ENCODE measurements around the gene DGKB. TPM values are rescaled to one million over a fixed set of nuclear protein-coding genes. Genes with fewer than 3 reads are reported as not detected.

Gene DGKB
- total RNA-seq, 1 experiment from 2014 or later: 0.02 TPM

DNA sequence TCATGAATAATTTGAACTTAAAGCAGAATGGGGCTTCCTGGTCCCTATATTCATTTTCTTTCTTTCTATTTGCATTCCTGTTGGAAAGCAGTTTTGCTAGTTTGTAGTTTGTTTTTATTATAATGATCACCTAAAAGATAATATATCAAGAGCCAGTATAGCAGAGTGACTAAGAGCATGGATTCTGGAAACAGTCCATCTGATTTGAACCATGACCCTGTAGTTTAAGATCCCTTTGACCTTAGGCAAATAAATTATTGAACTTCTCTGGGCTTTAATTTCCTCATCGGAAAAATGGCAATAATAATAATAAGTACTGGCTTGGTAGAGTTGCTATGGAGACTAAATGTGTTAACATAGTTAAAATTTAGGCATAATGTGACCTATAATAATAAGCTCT, 76.1 kb downstream of the DGKB start:
- no peak for DNase-seq (ENCODE audit: extremely low read depth, low read depth)

DNA sequence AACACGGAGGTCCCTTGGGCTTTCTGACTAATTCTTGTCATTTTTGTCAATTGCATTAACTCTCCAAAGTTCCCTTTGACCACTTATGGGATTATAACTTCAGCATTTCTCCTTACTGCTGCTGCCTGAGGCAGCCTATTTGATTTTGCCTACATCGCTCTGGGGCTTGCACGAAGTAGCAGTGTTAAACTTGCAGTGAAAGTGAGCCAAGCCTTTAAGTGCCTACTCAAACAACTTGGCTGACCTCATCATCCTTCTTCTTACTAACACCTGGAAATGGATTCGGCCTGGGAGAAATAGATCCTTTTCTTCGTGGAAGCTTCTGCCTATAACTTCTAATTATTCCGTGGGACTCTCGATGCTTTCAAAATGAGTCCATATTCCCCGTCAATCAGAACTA, 76.6 kb downstream of the DGKB start:
- no peak for DNase-seq (ENCODE audit: extremely low read depth, low read depth)

DNA sequence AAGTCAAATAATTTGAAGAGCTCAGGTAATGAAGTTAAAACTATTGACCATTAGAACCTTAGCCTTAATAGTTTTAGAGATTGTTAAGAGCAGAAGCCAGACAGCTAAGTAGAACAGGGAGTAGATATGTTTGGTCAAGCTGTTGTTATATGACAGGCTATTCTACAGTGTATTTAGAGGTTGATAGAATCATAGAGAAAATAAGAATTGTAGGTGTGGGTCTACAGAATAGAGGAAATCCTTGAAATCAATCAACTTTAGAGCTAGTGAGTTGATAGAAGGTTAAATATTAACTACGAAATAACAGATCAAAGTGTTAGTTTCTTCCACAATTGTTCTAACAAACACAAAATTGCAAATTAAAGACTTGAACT, 80.1 kb downstream of the DGKB start:
- DNase-seq (ENCODE audit: extremely low read depth, low read depth): no peak

DNA sequence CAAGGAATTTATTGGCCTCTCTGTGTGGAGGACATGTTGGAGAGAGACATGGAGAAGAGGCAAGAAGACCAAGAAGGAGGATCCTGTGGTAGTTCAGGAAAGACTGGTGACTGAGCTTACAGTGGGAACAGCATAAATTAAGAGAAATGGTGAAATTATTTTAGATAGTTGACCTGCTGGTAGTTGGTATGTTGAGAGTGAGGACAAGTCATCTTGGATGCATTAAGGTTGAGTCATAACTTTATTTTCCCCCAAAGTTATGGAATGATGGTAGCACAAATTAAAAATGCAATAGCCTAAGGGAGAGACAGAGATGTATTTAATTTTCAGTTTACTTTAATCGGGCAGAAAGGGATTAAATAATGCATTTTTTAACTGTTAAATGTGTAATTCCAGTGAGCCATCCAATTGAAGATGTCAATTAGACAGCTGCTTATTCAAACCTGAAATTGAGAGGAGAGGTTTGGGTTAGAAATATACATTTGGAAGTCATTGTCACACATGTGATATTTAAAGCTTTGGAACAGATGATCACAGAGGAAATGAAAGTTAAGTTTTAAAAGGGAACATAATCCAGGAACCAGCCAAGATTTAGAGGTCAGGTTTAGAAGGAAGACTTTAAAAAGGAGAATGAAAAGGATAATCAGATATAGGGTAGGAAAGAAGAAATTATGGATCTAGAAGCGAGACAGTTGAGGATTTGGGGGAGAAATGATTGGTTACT, 80.6 kb downstream of the DGKB start:
- no peak for DNase-seq (ENCODE audit: extremely low read depth, low read depth)

DNA sequence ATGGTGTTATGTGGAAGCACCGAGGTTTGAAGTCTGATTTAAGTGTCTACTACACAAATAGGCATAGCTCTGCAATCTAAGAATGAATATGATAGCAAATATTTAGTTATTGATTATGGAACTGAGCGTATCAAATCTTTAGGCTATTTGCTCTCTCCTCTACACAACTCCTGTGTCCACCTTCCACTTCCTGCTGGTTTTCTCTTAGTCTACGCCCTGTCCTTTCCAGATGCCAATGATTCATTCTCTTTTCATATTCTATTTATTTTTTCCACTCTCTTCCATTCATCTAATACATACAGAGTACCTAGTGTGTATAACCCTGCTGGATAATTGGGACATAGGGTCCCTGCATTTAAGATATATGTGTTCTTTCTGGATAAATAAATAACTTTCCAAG, 83.7 kb downstream of the DGKB start:
- DNase-seq (ENCODE audit: extremely low read depth, low read depth): no peak

DNA sequence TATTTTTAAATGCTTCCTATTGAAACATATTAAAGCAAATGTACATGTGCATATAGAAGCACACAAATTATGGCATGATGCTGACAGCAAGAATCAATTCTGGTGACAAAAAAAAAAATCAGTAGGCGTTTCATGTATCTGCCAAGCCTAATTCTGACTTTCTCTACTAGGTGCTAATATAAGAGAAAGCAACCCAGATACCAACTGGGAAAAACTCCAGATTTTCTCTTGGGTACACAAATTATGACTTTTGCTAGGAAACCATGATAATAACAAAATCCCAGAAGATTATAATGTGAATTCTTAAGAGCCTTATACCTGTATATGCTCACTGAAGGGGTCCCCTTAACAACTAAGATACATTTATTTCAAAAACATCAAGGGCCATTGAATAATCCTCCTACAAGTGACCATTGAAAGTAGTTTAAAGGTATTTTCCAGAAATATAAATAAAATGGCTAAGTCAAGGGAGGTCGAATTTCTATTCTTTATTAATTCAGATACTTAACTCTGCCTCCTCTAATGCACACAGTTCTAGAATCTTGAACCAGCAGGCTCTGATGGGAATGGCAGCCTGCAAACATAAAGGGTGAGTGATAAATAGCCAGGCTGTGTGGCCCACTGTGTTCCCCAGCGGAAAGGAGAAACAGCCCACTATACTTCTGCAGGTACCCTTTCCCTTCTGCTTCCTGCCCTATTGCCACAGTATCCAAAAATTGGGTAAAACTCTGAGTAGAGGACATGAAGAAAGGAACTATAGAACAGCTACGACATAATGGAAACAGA, 84.5 kb downstream of the DGKB start:
- DNase-seq (ENCODE audit: extremely low read depth, low read depth): no peak

DNA sequence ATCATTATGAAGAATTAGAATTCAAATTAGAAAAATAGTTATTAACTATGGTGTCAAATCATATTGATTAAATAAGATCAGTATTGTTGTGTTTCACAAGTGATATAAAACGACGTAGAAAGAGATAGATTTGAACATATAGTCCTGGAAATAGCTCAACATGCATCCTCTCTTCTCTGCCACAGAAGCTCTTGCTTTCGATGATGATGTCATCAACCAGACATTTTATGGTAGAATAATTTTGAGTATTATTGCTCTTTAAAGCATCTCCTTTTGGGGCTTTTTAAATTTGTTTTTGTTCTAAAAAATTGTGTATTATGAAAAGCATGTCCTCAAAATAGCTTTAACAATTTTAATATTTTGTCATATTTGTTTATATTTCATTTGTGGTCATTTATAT, 95.0 kb downstream of the DGKB start:
- DNase-seq (ENCODE audit: extremely low read depth, low read depth): no peak

DNA sequence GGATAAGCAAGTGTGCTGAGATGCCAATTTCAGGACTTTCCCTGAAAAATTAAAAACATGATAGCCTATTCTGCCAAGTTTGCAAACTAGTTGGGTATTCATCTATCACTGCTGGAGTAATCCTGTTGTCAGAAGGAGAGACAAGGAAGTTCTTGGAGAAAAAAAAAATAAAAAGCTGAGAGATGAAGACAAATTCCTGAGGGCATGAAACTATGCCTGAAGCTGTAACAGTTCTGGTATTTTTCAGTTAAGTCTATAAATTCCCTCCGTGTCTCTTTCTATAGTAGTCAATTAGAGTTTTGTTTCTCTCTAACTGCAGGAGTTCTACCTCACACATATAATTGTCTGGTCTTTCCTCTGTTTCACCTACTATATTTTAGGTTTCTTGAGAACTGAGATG, 95.7 kb downstream of the DGKB start:
- DNase-seq (ENCODE audit: extremely low read depth, low read depth): no peak

DNA sequence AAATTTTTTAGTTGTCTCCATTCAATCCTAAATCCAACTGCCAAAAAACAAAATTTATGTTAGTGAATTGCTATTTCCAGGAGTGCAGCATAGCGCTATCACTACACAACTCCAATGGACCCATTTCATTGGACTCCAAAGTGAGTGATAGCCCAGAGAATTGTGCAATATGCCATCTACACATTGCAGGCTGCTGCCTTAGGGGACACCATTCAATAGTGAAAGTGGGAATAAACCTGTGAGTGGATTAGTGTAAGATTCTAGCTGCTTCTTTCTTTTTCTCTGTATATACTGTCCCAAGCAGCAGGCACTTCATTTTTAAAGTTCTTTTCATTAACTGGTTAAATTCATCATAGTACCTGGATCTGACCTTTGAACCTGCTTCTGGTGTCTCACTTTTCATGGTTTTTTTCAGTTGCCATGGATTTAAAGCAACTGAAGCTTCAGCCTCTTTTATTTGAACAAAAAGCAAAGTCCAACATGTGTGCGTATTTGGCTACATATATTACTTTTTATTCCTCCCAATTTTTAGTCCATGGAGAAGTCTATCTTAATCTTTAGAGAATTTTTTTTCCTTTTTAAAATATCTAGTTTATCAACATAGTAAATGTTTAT, 97.3 kb downstream of the DGKB start:
- no peak for DNase-seq (ENCODE audit: extremely low read depth, low read depth)

DNA sequence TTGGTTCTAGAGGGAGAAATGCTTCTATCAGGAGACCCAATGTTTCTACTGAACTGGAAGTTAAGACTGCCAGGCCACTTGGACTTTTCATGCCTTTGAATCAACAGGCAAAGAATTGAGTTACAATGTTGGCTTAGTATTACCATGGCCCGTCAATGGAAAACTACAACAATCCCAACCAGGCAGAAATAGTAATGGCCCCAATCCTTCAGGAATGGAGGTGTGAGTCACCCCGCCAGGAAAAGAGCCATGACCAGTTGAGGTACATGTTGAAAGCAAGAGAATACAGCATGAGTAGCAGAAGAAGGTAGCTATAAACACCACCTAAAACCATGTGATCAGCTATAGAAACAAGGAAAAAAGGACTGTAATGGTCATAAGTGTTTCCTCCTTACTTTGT, 101.9 kb downstream of the DGKB start:
- no peak for DNase-seq (ENCODE audit: extremely low read depth, low read depth)

DNA sequence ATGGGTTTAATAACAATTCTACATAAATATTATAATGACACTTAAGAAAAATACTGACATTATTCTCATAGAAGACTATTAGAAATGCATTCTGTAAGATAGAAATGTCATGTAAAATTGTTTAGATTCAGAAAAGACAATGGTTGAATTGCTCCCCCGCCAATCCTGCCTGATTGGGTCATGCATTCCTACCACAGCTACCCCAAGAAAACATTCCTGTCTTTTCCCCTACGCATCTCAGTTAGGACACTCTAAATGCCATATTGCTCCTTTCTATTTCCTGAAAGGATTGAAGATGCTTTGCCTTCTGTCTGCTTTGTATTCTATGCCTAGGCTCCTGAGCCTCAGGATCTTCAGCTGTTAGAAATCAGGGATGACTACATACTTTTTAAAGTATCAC, 109.4 kb downstream of the DGKB start:
- DNase-seq (ENCODE audit: extremely low read depth, low read depth): no peak

DNA sequence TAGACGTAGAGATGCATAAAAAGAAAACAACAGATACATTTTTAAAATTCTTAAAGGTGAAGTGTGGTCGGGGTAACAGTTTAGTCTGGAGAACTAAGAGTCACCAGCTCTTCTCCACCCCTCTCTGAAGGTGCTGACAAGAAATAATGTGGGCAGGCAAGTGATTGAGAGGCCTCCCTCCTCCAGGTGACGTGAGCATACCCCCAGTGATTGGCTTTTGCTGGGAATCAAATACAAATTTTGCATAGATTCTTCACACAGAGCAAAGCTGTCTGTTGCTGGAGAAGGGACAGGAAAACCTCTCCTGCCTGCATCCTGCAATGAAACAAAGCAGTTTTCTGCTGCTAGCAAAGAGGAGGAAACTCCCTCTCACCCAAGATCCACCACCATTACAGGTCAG, 115.0 kb downstream of the DGKB start:
- DNase-seq (ENCODE audit: extremely low read depth, low read depth): no peak

DNA sequence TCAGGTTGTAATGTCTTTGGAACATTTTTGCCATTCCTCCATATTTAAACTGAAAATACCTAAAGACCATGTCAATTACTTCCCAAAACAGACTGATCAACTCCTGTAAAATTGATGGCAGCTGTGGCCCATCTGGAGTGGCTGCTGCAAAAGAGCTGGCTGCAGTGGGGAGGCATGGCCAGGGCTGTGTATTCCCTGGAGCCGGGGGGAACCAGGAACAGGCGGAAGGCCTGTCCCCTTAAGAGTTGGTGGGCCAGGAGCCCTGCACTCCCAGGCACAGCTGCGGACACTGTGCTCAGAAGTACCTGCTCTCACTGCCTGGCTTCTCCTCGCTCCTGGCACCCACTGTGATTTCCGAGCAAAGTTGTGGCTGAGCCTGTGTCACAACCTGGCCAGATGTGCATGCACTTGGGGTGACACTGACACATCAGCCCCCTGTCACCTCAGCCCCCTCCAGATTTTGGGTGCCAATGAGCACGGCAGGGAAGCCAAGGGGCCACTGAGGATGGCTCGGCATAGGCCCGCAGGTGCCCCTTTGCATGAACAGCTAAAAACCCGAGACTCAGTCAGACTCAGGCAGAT, 116.1 kb downstream of the DGKB start:
- DNase-seq (ENCODE audit: extremely low read depth, low read depth): no peak

DNA sequence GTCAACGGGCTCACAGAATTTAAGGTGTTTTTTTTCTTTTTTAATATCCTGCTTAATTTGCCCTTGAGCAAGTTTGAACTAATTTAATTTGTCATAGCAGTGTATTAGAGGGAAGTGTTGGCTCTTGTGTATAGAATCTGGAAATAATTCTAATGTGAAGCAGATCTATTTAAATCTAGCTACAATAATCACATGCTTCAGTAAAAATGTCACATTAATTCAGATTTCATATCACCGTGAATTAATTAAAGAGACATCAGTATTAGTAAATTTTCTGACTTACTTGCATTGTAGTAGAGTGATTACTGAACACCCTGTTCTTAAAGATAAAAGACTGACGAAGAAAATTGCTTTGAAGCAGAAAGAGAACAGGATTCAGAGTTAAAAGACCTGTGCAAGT, 124.7 kb downstream of the DGKB start:
- DNase-seq (ENCODE audit: extremely low read depth, low read depth): no peak

DNA sequence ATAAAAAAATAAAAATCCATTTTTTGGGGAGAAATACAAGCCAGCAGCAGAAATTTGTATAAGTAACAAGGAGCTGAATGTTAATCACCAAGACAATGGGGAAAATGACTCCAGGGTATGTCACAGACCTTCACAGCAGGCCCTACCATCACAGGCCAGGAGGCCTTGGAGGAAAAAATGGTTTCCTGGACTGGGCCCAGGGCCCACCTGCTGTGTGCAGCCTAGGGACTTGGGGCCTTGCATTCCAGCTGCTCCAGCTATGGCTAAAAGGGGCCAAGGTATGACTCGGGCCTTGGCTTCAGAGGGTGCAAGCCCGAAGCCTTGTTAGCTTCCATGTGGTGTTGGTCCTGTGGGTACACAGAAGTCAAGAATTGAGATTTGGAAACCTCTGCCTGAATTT, 126.3 kb downstream of the DGKB start:
- no peak for DNase-seq (ENCODE audit: extremely low read depth, low read depth)

DNA sequence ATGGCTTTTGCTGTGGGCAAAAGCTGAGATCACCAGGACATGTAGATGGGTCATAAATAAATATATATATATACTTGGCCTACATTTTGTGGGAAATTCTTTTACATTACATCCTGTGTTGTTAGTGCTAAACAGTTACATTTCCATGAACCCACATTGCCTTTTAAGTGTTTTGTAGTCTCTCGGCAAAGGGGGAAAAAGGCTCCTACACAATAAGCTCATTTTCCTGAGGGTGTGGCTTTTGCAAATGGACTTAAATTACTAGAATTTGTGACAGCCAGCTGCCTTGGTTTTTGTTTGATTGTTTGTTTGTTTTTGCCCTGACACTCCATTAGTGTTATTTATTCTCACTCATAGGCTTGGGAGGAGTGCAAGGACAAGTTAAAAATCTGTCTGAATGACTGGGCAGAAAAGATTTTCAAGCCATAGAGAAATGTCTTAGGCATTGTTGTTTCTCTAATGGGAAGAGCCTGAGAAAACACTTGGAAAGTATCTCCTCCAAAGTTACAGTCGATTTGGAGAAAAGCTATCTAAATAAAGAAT, 128.8 kb downstream of the DGKB start:
- peak; percentile 12 for DNase-seq (ENCODE audit: extremely low read depth, low read depth)

DNA sequence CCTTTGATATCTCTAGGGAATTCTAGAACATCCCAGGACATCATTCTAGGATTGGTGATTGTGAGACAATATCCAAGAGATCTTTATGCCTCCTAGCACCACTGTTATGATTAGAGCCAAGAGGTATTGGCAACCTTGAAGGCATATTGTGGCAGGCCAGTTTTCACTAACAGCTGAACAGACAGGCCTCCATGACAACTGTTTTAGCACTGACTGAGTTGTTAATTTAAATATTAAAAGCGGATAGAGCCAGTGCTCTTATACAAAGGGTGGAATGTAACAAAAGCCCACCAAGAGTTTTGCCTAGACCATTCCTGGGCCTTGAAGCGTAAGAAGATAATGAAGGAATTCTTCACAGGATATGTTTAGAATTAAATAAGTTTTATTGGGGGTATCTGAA, 131.9 kb downstream of the DGKB start:
- no peak for DNase-seq (ENCODE audit: extremely low read depth, low read depth)

DNA sequence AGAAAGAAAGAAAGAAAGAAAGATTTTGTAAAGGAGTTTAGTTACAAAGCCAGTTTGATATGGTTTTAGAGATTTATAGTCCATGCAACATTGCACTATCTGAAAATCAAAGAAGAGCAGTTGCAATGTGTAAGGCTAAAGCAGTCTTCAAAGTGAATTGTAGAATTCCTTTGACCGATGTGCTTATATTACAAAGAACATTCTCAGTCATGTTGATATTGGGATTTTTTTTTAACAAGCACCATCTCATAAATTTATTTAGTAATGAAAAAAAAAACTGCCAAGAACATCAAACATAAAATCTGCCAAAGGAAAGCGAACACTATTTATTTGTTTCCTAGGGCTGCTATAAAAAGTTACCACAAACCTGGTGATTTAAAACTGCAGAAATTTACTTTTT, 133.3 kb downstream of the DGKB start:
- DNase-seq (ENCODE audit: extremely low read depth, low read depth): no peak

DNA sequence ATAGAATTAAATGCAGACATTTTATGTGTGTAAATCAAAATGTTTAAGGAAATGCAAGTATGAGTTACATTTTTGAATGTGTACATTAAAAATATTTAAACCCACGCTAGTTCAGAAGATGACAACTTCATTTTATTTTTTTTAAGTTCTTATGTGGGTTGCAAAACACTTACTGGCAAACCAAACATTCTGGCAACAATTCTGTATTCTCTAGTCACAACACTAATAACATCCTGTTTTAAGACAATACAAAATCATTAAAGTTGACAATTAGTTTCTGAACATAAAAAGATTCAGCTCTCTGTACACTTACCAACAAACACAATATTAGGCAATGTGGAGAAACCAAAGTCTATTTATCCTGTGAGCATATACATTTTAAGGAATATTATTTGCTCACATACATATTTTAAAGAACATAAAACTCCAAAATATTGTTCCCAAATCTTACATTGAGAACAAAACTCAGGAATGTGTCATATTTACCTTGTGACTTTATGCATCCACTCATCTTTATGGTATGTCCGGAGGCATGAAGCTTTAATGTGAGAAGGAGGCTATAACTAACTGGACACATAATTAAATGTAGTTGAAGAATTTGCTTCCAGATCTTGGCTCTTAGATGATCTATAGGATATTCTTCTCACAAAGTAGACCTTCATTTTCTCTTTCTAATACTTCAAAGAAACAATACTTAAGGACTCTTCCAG, 134.7 kb downstream of the DGKB start:
- DNase-seq (ENCODE audit: extremely low read depth, low read depth): no peak

DNA sequence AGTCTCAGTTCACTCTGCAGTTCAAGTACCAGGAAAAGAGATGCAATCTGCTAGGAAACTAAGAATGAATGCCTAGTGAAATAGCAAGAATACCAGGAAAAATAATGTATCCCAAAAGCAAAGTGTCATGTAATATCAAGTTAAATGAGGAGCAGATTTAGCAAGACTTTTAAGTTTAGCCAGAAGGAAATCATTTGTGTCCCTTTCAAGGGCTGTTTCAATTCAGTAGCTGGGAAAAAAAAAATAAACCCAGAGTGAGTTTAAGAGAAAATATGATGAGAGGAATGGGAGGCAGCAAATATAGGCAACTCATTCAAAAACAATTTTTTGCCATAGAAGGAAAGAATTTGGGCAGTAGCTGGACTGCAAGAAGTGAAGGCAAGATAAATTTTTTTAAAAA, 135.8 kb downstream of the DGKB start:
- no peak for DNase-seq (ENCODE audit: extremely low read depth, low read depth)

DNA sequence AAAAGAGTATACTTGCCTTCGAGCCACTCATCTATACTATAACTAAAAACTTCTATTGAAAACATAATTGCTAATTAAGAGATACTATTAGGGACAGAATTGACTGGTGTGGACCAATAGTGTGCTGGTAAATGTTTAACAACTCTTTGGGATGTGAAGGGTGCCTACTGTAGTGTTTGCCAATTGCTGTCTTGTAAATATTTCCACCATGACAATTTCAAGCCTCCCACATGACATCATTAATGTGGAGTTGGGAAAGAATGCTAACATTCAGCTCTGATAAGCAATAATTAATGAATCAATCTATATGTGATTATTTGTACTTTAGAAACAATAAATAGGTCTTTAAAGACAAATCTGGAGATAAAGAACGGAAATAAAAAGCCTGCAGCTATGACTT, 136.8 kb downstream of the DGKB start:
- no peak for DNase-seq (ENCODE audit: extremely low read depth, low read depth)

All from NCI-H460 (cell line).